Stomach (tissue), 9 donors: ENCODE data around the gene MTMR8. TPM values are rescaled to one million over a fixed set of nuclear protein-coding genes. Genes with fewer than 3 reads are reported as not detected.

ENCODE experiments used
- DNase-seq, 2 donors: peaks; one replicate each; pipeline versions ENCODE4 v3.0.0 to v3.0.0-alpha.2; 2013 to 2019
- H3K27ac ChIP-seq, 5 donors: fragments of 200-600 bp in 4 of 5; sonication (generic) in 4 of 5; one replicate each; pipeline ENCODE4 v1.5.1; 2013 to 2019; ENCODE audit warnings: mild to moderate bottlenecking in 1 of 5, moderate library complexity in 1 of 5
- H3K27me3 ChIP-seq, 3 donors: fragments of 200-600 bp; sonication (generic); one replicate each; pipeline ENCODE4 v1.5.1; 2017 to 2019; ENCODE audit warnings: mixed run types in 1 of 3
- H3K36me3 ChIP-seq, 4 donors: fragments of 200-600 bp; sonication (generic); 1 replicate in 3 of 4; 2 replicates in 1 of 4; pipeline ENCODE4 v1.5.1; 2016 to 2019
- H3K4me1 ChIP-seq, 4 donors: fragments of 200-600 bp; sonication (generic); one replicate each; pipeline ENCODE4 v1.5.1; 2016 to 2019
- H3K4me3 ChIP-seq, 4 donors: fragments of 200-600 bp; sonication (generic) in 3 of 4; one replicate each; pipeline ENCODE4 v1.5.1; 2016 to 2019; ENCODE audit warnings: mild to moderate bottlenecking in 1 of 4
- H3K9me3 ChIP-seq, 4 donors: fragments of 200-600 bp; sonication (generic); one replicate each; pipeline ENCODE4 v1.5.1; 2016 to 2019
- EP300 ChIP-seq: sonication (generic); formaldehyde crosslinking; IDR thresholded peaks from one replicate; pipeline ENCODE4 v1.6.1; 2017; ENCODE audit warnings: antibody characterized with exemption
- POLR2A ChIP-seq, 4 donors: fragments of 450-650 bp; IDR thresholded peaks; one replicate each; pipeline ENCODE4 v1.6.1; 2016; ENCODE audit warnings: antibody characterized with exemption in 4 of 4, control low read depth in 2 of 4, mild to moderate bottlenecking in 1 of 4, moderate library complexity in 1 of 4
- POLR2AphosphoS5 ChIP-seq, 3 donors: sonication (generic); formaldehyde crosslinking; IDR thresholded peaks; one replicate each; pipeline ENCODE4 v1.6.1; 2016; ENCODE audit warnings: antibody characterized with exemption in 3 of 3
- WGBS, 5 donors: extraction: QIAGEN DNeasy Blood & Tissue Kit in 3 of 5; methylation state at CpG; one replicate each; pipeline versions ENCODE4 v1.1.5 to v1.1.7; 2013 to 2018; 5-methylcytosine and 5-hydroxymethylcytosine counted together
- intact Hi-C: fragments of 100-400 bp; cut with DNase I; formaldehyde crosslinking; loops from one replicate; pipeline ENCODE4 v1.15.1; 2023; ENCODE audit warnings: low total_unique reads
- polyA plus RNA-seq, 3 donors: library from polyadenylated mRNA; stranded (reverse); fragments of 200-250 nt; gene quantifications; one replicate each; pipeline ENCODE4 v1.2.3, GENCODE V29; 2013
- total RNA-seq, 5 donors: library from RNA; depleted of rRNA; stranded (reverse); fragments of >200 nt; gene quantifications; one replicate each; pipeline versions ENCODE4 v1.1.0 to v1.2.3, GENCODE V29; 2014 to 2016
- TF ChIP-seq, protein P1 (sequence below), 7 experiments: fragments of 450-650 bp in 4 of 7; fragments of 200-600 bp in 3 of 7; sonication (generic) in 3 of 7; IDR thresholded peaks; one replicate each; pipeline ENCODE4 v1.5.1; 2016 to 2019; ENCODE audit warnings: antibody characterized with exemption in 7 of 7, control low read depth in 2 of 7, mild to moderate bottlenecking in 1 of 7
- donor health status: healthy with polysubstance abuse.
- donor health status: Bipolar disorder and iron deficiency.
- donor health status: healthy.

The MTMR8 gene
- total and polyA plus RNA-seq, 8 donors: 0.98 to 22.0 (median 1.4) TPM; not detected in 2

DNA sequence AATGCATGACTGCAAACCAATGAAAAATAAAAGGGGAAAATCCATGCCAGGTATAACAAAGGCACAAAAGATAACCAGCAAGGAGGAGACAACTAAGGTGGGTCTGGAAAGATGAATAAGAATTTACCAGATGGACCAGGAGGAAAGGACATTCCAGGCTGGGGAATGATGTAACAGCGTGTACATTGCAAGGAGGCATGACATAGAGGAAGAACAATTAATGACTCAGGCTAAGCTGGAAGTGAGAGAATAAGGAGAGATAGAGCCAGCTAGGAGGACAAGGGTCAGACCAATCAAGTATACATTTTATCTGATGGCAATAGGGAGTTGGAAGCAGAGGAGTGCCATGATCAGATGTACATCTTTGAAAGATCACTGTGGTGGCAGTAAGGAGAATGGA lies 57.0 kb downstream of the MTMR8 start:
- H3K4me3 ChIP-seq: no peak overlapping the region
- no peaks in the 10 kb centered on the region for H3K4me1 ChIP-seq
- H3K36me3 ChIP-seq: no peaks in the 10 kb centered on the region
- H3K9me3 ChIP-seq: no peaks in the 10 kb centered on the region
- no peak overlapping the region for H3K27ac ChIP-seq
- WGBS, 5 donors: 61 to 96% (median 77%) methylated on average over 1 of the region's 1 CpG
- intact Hi-C loops: no loop called here
- no peak for DNase-seq
- H3K27me3 ChIP-seq: no peaks in the 10 kb centered on the region
- TF ChIP-seq EP300 (no peak), POLR2AphosphoS5 (IDR thresholded peaks at IDR 0.05) (no peak), POLR2A (IDR thresholded peaks at IDR 0.05) (no peak)
- TF ChIP-seq, protein P1, sequence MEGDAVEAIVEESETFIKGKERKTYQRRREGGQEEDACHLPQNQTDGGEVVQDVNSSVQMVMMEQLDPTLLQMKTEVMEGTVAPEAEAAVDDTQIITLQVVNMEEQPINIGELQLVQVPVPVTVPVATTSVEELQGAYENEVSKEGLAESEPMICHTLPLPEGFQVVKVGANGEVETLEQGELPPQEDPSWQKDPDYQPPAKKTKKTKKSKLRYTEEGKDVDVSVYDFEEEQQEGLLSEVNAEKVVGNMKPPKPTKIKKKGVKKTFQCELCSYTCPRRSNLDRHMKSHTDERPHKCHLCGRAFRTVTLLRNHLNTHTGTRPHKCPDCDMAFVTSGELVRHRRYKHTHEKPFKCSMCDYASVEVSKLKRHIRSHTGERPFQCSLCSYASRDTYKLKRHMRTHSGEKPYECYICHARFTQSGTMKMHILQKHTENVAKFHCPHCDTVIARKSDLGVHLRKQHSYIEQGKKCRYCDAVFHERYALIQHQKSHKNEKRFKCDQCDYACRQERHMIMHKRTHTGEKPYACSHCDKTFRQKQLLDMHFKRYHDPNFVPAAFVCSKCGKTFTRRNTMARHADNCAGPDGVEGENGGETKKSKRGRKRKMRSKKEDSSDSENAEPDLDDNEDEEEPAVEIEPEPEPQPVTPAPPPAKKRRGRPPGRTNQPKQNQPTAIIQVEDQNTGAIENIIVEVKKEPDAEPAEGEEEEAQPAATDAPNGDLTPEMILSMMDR (IDR thresholded peaks at IDR 0.05): no peak

DNA sequence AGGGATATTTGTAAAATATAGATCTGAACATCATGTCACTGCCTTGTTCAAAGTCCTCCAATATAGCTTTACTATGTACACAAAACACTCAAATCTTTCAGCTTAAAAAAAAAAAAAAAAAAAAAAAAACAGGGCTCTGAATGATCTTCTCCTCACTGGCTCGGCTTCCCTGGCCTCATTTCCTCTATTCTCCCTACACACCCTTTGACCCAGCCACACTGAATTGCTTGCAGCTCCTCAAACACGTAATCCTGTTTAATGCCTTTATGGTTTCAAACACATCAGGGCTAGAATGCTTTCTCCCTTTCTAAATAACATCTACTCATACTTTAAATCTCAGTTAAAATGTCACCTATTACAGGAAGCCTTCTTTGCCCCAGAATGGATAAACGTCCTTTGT lies 60.8 kb downstream of the MTMR8 start:
- no peaks in the 10 kb centered on the region for H3K4me1 ChIP-seq
- no peak overlapping the region for H3K27ac ChIP-seq
- intact Hi-C loops: no loop called here
- no peaks in the 10 kb centered on the region for H3K27me3 ChIP-seq
- H3K9me3 ChIP-seq: no peaks in the 10 kb centered on the region
- H3K4me3 ChIP-seq: no peak overlapping the region
- DNase-seq: peak in 1 of 2 donors; percentile 6
- WGBS, 5 donors: 44 to 75% (median 66%) methylated on average over 3 of the region's 3 CpGs
- TF ChIP-seq EP300: no peak
- TF ChIP-seq, protein P1 (IDR thresholded peaks at IDR 0.05): no peak
- no peak for TF ChIP-seq POLR2A (IDR thresholded peaks at IDR 0.05)
- no peak for TF ChIP-seq POLR2AphosphoS5 (IDR thresholded peaks at IDR 0.05)
- peaks cover 0 to 9% (median 0%) of the 10 kb centered on the region in 4 donors for H3K36me3 ChIP-seq

GRCh38 chrX:64330284-64330683 lies 65.0 kb downstream of the MTMR8 start:
- Histone ChIP-seq H3K9me3 (peaks cover 0 to 4% (median 0%) of the 10 kb centered on the region in 4 donors), H3K4me1 (no peaks in the 10 kb centered on the region), H3K27ac (no peak overlapping the region), H3K4me3 (no peak overlapping the region), H3K27me3 (no peaks in the 10 kb centered on the region), H3K36me3 (peaks cover 0 to 25% (median 2%) of the 10 kb centered on the region in 4 donors)
- intact Hi-C loops: no loop called here
- DNase-seq: no peak
- TF ChIP-seq, protein P1 (IDR thresholded peaks at IDR 0.05): no peak
- TF ChIP-seq EP300: no peak
- no peak for TF ChIP-seq POLR2A (IDR thresholded peaks at IDR 0.05)
- no peak for TF ChIP-seq POLR2AphosphoS5 (IDR thresholded peaks at IDR 0.05)

DNA sequence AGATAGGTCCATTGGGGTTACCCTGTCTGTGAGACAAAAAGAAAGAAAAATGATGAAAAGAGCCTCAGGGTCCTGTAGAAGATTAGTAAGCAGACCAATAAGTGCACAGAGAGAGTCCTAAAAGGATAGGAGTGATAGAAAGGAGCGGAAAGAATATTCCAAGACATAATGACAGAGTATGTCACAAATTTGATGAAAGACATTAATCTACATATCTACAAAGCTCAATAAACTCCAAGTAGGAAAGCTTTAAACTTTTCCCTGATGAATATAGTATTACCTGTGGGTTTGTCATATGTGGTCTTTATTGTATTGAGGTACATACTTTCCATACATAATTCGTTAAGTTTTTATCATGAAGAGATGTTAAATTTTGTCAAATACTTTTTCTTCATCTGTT lies 73.7 kb downstream of the MTMR8 start:
- no peak for DNase-seq
- intact Hi-C loops: no loop called here
- Histone ChIP-seq H3K27ac (no peak overlapping the region), H3K9me3 (peaks cover 0 to 34% (median 17%) of the 10 kb centered on the region in 4 donors), H3K4me3 (no peak overlapping the region), H3K36me3 (peaks cover 0 to 39% (median 26%) of the 10 kb centered on the region in 4 donors), H3K4me1 (no peaks in the 10 kb centered on the region), H3K27me3 (no peaks in the 10 kb centered on the region)
- TF ChIP-seq POLR2AphosphoS5 (IDR thresholded peaks at IDR 0.05) (no peak), EP300 (no peak)
- WGBS, 5 donors: 78 to 100% (median 92%) methylated on average over 1 to 2 of the region's 2 CpGs

- no peaks in the 10 kb centered on the region for H3K27me3 ChIP-seq
- peaks cover 0 to 42% (median 13%) of the 10 kb centered on the region in 4 donors for H3K9me3 ChIP-seq
Observed at GRCh38 chrX:64313624-64314023, 81.6 kb downstream of the MTMR8 start.

More at GRCh38 chrX:64313624-64314023, 81.6 kb downstream of the MTMR8 start:
- intact Hi-C loops: no loop called here
- no peak overlapping the region for H3K4me3 ChIP-seq
- no peaks in the 10 kb centered on the region for H3K36me3 ChIP-seq
- WGBS, 5 donors: 68 to 90% (median 76%) methylated on average over 1 of the region's 1 CpG
- TF ChIP-seq POLR2A (IDR thresholded peaks at IDR 0.05) (no peak), POLR2AphosphoS5 (IDR thresholded peaks at IDR 0.05) (no peak), EP300 (no peak)
- TF ChIP-seq, protein P1 (IDR thresholded peaks at IDR 0.05): no peak
- no peak overlapping the region for H3K27ac ChIP-seq
- H3K4me1 ChIP-seq: no peaks in the 10 kb centered on the region
- DNase-seq: no peak
